ENCODE results near the gene MAML3. TPM values are rescaled to one million over a fixed set of nuclear protein-coding genes. Genes with fewer than 3 reads are reported as not detected.

The MAML3 gene
- total and polyA plus RNA-seq, 2 of the 13 experiments (the other 11 are each of a cell fraction or from before 2014, with no cell fraction given) = 0.05 to 0.13 TPM

GRCh38 chr4:139833151-139833910 lies 320.7 kb downstream of the MAML3 start (continued):
- TF ChIP-seq ZNF687 (CRISPR knock-in tag; IDR thresholded peaks at IDR 0.05) (peak; percentile 21; the same call in 1 of the 2 replicates), RBFOX2 (IDR thresholded peaks at IDR 0.05; ENCODE audit: low read depth, low read length) (no peak), MNT (IDR thresholded peaks at IDR 0.05) (no peak), MBD4 (IDR thresholded peaks at IDR 0.05; ENCODE audit: borderline replicate concordance, low read length) (no peak), NFIC (IDR thresholded peaks at IDR 0.05; ENCODE audit: low read length) (0 out of 2 replicates have a peak, but pooled peaks have one; percentile 7), SP4 (CRISPR knock-in tag; IDR thresholded peaks at IDR 0.05) (no peak), ZNF343 (CRISPR knock-in tag; IDR thresholded peaks at IDR 0.05) (no peak)
- TF ChIP-seq, protein P1, sequence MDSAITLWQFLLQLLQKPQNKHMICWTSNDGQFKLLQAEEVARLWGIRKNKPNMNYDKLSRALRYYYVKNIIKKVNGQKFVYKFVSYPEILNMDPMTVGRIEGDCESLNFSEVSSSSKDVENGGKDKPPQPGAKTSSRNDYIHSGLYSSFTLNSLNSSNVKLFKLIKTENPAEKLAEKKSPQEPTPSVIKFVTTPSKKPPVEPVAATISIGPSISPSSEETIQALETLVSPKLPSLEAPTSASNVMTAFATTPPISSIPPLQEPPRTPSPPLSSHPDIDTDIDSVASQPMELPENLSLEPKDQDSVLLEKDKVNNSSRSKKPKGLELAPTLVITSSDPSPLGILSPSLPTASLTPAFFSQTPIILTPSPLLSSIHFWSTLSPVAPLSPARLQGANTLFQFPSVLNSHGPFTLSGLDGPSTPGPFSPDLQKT (CRISPR knock-in tag; IDR thresholded peaks at IDR 0.05; ENCODE audit: borderline replicate concordance) = no peak

All from HepG2 (cell line).